Ishikawa (cell line): ENCODE data around the gene HTT-AS.

Experiments
- CEBPB ChIP-seq: IDR thresholded peaks from 2 replicates; pipeline ENCODE4 v1.6.1; 2012
- CREB1 ChIP-seq: IDR thresholded peaks from 2 replicates; pipeline ENCODE4 v1.6.1; 2012; ENCODE audit warnings: low read depth
- EGR1 ChIP-seq: IDR thresholded peaks from 2 replicates; pipeline ENCODE4 v1.6.1; 2012
- EP300 ChIP-seq: IDR thresholded peaks from 2 replicates; pipeline ENCODE4 v1.6.1; 2012; ENCODE audit warnings: borderline replicate concordance
- FOXM1 ChIP-seq: IDR thresholded peaks from 2 replicates; pipeline ENCODE4 v1.6.1; 2012; ENCODE audit warnings: low read depth, borderline replicate concordance
- NFIC ChIP-seq: IDR thresholded peaks from 2 replicates; pipeline ENCODE4 v1.6.1; 2012
- RAD21 ChIP-seq: IDR thresholded peaks from 2 replicates; pipeline ENCODE4 v1.6.1; 2012; ENCODE audit warnings: low read depth
- TAF1 ChIP-seq: IDR thresholded peaks from 2 replicates; pipeline ENCODE4 v1.6.1; 2012; ENCODE audit warnings: low read depth, mild to moderate bottlenecking
- TCF12 ChIP-seq: IDR thresholded peaks from 2 replicates; pipeline ENCODE4 v1.6.1; 2012; ENCODE audit warnings: low read depth
- TEAD4 ChIP-seq: IDR thresholded peaks from 2 replicates; pipeline ENCODE4 v1.6.1; 2012
- YY1 ChIP-seq: IDR thresholded peaks from 2 replicates; pipeline ENCODE4 v1.6.1; 2012; ENCODE audit warnings: low read depth
- TF ChIP-seq, protein P1 (sequence below): IDR thresholded peaks from 2 replicates; pipeline ENCODE4 v1.6.1; 2012
- TF ChIP-seq, protein P2 (sequence below): IDR thresholded peaks from 2 replicates; pipeline ENCODE4 v1.6.1; 2012
- TF ChIP-seq, protein P3 (sequence below): IDR thresholded peaks from 2 replicates; pipeline ENCODE4 v1.6.1; 2012; ENCODE audit warnings: low read depth, mild to moderate bottlenecking

The HTT-AS gene

DNA sequence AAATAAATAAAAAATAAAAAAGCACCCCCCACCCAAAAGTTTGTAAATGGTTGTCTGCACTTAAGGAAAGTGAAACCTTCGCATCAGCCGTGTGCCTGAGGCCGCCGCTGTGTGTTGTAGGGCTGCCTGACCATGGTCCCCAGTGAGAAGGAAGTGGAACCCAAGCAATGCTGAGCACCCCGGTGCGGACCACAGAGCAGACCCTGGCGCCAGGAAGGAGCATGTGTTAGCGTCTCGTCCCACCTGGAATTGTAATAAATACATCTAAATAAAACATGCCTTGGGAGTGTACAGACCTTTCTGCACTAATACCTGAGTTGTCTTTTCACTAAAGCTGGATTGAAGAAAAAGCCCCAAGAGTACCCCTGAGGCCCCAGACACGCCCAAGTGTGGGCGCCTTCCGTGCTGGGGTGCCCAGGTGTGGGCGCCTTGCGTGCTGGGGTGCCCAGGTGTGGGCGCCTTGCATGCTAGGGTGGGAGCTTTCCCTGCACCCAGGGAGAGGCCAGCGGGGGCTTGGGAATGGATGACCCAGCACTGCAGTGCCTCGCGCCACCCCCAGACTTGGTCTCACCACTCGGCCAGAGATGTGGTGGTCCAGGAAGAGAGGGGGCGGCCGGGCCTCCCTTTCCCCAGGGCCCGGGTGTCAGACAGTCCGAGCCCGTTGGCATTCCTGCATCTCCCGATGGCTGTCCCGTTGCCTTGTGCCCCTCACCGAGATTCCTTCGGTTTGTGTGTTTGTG, 33.7 kb downstream of the HTT-AS start:
- no peak for TF ChIP-seq EP300
- no peak for TF ChIP-seq TCF12
- no peak for TF ChIP-seq YY1
- no peak for TF ChIP-seq TAF1
- TF ChIP-seq NFIC, result no peak
- TF ChIP-seq CREB1, result no peak
- TF ChIP-seq, protein P1, sequence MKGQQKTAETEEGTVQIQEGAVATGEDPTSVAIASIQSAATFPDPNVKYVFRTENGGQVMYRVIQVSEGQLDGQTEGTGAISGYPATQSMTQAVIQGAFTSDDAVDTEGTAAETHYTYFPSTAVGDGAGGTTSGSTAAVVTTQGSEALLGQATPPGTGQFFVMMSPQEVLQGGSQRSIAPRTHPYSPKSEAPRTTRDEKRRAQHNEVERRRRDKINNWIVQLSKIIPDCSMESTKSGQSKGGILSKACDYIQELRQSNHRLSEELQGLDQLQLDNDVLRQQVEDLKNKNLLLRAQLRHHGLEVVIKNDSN, result no peak

DNA sequence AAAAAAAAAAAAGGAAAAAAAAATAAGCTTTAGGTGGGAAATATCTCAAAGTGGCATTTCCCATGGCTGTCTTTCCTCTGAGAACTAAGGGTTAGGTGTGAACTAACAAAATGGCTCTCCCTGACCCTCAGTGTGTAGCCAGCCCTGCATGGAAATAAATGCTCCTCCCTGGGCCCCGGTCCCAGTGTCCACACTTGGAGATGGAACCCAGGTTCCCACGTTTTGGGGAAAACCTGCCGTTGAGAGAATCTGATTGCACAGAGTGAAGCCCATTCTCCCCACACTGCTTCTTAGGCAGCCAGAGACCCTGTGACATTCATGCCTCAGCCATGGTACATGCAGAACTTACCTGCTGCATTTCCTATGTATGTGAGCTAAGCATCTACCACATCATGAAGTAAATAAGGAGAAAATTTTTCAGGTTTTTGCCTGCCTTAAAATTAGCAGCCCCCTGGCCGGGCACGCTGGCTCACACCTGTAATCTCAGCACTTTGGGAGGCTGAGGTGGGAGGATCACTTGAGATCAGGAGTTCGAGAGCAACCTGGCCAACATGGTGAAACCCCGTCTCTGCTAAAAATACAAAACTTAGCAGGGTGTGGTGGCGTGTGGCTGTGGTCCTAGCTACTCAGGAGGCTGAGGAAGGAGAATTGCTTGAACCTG, 34.5 kb downstream of the HTT-AS start:
- TF ChIP-seq, protein P2, sequence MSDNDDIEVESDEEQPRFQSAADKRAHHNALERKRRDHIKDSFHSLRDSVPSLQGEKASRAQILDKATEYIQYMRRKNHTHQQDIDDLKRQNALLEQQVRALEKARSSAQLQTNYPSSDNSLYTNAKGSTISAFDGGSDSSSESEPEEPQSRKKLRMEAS, result no peak
- TF ChIP-seq YY1 (no peak), CREB1 (no peak), TEAD4 (no peak), TCF12 (no peak), FOXM1 (no peak), EP300 (no peak), RAD21 (no peak), CEBPB (no peak), EGR1 (no peak), TAF1 (no peak)
- TF ChIP-seq, protein P3, sequence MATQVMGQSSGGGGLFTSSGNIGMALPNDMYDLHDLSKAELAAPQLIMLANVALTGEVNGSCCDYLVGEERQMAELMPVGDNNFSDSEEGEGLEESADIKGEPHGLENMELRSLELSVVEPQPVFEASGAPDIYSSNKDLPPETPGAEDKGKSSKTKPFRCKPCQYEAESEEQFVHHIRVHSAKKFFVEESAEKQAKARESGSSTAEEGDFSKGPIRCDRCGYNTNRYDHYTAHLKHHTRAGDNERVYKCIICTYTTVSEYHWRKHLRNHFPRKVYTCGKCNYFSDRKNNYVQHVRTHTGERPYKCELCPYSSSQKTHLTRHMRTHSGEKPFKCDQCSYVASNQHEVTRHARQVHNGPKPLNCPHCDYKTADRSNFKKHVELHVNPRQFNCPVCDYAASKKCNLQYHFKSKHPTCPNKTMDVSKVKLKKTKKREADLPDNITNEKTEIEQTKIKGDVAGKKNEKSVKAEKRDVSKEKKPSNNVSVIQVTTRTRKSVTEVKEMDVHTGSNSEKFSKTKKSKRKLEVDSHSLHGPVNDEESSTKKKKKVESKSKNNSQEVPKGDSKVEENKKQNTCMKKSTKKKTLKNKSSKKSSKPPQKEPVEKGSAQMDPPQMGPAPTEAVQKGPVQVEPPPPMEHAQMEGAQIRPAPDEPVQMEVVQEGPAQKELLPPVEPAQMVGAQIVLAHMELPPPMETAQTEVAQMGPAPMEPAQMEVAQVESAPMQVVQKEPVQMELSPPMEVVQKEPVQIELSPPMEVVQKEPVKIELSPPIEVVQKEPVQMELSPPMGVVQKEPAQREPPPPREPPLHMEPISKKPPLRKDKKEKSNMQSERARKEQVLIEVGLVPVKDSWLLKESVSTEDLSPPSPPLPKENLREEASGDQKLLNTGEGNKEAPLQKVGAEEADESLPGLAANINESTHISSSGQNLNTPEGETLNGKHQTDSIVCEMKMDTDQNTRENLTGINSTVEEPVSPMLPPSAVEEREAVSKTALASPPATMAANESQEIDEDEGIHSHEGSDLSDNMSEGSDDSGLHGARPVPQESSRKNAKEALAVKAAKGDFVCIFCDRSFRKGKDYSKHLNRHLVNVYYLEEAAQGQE, result no peak
- TF ChIP-seq, protein P1, result no peak

DNA sequence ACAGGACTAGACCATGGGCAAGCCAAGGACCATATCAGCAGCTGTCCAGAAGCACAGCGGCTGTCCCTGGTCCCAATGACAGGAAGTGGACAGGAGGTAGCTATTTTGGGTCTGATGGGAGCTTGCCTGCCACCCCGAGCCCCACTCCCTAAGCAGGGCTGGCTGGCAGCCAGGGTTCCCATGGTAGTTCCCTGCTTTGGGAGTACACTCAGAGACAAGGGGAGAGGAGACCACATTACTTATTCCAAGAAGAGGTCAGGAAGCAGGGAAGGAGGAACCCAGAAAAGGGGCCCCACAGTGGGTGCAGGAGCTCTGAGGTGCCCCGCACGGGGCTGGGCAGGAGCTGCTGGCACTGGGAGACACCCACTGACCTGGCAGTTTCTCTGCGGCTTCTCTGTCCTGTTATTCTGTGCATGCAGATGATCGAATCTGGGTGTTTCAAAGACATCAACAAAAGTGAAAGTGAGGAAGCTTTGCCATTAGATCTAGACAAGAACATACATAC, 36.3 kb downstream of the HTT-AS start:
- TF ChIP-seq RAD21 (no peak), CREB1 (no peak), CEBPB (no peak), NFIC (no peak), FOXM1 (no peak), TCF12 (no peak), YY1 (no peak), TAF1 (no peak), EGR1 (no peak), TEAD4 (no peak)
- TF ChIP-seq, protein P1, result no peak
- TF ChIP-seq, protein P2, result no peak
- TF ChIP-seq, protein P3, result no peak

DNA sequence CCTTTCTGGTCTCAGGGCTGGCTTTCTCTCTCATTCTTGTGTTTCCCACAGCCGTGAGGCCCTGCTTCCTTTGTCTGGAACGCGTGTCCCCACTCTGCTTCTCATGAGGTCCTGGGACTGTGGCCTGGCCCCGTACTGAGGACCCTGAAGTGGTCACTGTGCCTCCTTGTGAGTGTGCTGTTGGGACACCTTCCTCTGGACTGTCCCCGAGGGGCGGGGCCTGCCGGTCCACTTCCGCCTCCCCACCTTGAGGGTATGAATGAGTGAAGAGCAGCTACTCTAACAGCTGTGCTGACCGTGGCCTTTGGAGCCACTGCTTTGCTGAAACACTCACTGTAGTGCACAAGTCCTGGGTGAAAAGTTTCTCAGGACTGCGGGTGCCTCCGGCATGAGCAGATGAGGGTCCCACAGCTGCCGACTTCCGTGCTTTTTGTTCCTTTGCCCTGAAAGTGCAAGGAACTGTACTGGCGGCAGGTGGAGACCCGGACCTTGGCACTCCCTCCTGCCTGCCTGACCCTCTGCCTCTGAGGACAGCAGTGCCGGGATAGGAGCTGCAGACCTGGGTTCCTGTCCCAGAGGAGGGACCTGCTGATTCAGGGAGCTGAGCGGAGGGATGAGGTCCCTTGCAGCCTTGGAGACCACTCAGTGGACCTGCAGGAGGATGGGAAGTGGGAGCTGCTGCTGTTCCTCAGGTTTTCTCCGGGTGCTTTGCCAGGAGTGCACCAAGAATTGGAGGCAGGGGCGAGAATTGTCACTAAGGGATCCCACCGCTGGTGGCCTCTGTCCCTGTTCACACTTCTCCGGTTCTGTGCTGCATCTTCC, 38.0 kb downstream of the HTT-AS start:
- TF ChIP-seq TCF12, result no peak
- no peak for TF ChIP-seq CEBPB
- no peak for TF ChIP-seq NFIC
- TF ChIP-seq CREB1, result no peak
- TF ChIP-seq YY1, result no peak
- no peak for TF ChIP-seq FOXM1
- no peak for TF ChIP-seq EGR1
- TF ChIP-seq RAD21, result no peak
- no peak for TF ChIP-seq TEAD4
- TF ChIP-seq, protein P1, result no peak
